GM21515 (cell line): ENCODE data around the gene TMEM33.
"Not testable (repeated sequence)": the region's sequence is repeated elsewhere in the genome, so short reads cannot be mapped to it uniquely, and the experiment has no call there.

Experiments used
- ATAC-seq: cut with Tn5 transposase; IDR thresholded peaks from one replicate; pipeline ENCODE4 v1.9.1; 2021; ENCODE audit not compliant: unreplicated experiment

TMEM33 gene, protein sequence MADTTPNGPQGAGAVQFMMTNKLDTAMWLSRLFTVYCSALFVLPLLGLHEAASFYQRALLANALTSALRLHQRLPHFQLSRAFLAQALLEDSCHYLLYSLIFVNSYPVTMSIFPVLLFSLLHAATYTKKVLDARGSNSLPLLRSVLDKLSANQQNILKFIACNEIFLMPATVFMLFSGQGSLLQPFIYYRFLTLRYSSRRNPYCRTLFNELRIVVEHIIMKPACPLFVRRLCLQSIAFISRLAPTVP

DNA sequence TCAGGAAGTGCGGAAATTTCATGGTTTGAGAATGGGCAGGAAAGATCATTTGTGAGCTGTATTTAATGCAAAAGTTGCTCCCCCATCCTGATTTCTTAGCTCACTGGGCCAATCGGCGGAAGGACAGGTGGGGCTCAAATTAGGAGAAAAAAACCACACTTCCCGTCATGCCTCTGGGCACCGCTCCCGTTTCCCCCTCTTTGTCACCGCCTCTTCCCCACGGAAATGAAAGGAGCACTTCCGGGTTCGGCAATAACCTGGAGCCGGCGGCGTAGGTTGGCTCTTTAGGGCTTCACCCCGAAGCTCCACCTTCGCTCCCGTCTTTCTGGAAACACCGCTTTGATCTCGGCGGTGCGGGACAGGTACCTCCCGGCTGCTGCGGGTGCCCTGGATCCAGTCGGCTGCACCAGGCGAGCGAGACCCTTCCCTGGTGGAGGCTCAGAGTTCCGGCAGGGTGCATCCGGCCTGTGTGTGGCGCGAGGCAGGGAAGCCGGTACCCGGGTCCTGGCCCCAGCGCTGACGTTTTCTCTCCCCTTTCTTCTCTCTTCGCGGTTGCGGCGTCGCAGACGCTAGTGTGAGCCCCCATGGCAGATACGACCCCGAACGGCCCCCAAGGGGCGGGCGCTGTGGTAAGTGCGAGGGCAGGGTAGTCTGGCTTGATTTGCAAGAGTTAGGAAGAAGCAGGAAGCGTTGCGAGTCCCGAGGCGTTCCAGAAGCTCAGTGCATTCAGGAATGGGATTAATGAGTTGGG is at the start of gene TMEM33:
Gene TMEM33 (plus strand): TSS at position 529 of the 751 bp plus-strand sequence. CDS start 56 bp downstream, at position 585.
- peak; percentile 94 for ATAC-seq

DNA sequence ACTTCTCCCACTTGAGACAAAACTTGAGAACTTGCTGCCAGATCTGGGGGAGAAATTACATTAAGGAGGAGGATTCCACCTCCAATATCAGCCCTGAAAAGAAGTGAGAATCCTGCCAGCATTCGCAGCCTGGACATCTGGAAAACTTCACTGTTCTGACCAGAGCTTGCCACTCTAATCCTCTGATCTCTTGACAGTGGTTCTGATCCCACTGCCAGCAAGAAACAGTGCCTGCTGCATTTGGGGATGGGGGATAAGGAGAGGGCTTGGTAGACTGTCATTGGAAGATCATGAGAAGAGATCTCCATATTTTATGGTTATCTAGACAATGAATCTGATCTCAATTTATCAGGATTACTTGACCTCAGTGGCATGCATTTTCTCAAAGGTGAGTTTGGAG is 49.8 kb upstream of the TMEM33 start:
- ATAC-seq, result no peak

DNA sequence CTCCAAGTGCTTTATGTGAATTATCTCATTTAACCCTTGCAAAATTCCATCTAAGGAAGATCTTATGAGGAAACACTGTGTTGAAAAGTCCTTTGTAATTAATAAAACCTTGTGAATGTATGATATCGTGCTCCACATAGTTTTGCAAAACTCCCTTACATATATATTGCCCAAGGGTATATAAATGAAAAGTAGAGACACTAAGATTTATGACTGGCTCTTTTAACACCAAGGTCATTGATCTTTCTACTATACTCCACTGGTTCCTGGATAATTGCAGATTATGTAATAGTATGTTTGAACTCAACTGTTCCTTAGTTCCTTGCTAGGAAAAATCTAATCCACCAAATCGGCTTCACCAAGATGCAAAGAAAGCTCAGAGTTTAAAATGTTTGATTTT is 48.0 kb upstream of the TMEM33 start:
- ATAC-seq, result no peak

DNA sequence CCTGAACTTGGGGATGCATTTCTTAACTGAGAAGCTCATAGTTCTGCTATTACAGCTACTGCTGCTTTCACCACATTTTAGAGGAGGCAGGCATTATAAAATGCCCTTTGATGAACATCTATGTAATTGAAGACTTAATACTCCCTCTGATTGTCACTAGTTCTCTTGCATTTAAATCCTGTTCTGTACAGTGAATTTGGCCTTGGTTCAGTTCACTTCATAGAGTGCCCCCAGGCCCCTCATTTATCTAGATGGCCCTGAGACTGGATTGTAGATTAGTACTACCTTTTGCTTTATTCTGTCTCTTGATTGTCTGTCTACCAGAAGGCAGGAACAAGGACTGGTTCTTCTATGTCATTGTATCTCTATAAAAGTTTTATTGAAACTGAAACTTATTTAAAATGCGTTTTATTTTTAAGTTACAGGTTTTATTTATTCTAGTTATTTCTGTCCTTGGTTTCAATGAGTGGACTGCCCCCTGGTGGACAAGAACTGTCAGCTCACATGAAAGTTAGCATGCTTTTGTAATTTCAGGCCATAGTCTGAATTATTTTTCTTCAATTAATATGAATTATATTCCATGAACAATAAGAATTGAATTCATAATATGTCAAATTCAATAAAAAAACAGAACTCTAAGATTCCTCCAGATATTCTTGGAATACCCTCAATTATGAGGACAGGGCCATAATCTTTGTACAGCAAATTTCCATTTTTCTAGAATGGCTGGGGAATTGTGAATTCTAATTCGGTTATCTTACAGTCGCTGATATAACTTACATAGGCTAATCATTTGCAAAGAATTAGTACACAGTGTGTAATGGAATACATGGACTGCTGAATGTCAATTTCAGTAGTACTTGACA is 47.2 kb upstream of the TMEM33 start:
- ATAC-seq, result no peak

DNA sequence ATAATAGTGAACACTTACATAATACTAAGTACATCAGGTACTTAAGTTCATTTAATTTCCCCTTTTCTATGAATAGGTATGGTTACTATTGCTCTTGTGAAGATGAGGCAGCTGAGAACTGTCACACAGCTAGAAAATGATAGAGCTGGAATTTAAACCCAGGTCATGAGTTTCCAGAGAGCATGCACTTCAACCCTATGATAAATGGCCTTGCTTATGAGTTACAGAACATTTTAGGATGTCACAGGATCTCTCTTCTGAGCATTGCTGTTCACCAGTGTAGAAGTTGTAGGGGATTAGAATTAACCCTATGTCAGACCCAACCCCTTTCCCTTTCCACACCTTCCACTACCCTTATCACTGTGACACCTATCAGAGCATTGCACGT is 46.5 kb upstream of the TMEM33 start:
- no peak for ATAC-seq

DNA sequence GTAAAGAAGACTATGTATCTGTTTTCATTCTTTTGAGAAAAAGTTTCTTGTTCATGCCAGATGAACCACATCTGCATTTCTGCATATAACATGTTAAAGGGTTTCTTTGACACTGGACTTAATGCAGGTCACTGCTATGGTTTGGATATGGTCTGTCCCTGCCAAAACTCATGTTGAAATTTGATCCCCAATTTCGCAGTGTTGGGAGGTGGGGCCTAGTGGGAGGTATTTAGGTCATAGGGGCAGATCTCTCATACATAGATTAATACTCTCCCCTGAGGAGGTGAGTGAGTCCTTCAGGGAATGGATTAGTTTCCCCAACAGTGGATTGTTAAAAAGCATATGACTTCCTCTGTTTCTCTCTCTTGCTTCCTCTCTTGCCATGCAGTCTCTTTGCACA is 45.9 kb upstream of the TMEM33 start:
- no peak for ATAC-seq

DNA sequence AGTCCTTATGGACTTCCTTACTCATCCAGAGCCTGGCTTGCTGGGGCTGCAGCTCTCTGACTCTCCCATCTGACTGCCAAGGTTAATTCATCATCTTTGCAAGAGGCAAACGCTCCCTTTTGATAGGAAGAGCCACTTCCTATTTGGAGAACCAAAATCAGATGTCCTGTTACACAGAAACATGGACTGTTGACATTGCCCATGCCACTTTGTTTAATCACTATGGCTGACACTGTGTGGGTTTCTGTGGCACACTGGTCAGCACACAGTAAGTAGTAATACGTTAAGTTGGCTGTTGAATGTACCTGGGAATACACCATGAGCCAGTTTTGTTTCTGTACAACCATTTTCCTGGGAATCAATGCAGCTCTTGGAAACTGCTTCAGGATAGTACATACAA is 45.1 kb upstream of the TMEM33 start:
- ATAC-seq, result no peak

DNA sequence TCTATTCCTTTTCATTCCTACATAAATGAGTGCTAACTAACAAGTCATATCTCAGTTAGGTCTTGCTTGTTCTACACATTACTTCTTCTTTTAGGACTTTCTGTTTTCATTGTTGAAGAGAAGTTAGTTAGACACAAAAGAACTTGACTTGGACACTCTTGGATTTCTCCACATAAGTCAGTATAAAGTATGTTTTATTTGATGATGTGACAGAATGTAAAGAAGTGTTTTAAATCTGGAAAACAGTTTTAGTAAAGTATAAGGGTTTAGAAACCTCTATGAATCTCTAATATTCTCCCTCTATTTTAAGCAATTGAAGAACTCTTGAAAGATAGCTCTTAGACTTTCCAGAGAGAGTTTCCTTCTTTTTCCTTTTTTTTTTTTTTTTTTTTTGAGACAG is 38.6 kb upstream of the TMEM33 start:
- ATAC-seq, result no peak

DNA sequence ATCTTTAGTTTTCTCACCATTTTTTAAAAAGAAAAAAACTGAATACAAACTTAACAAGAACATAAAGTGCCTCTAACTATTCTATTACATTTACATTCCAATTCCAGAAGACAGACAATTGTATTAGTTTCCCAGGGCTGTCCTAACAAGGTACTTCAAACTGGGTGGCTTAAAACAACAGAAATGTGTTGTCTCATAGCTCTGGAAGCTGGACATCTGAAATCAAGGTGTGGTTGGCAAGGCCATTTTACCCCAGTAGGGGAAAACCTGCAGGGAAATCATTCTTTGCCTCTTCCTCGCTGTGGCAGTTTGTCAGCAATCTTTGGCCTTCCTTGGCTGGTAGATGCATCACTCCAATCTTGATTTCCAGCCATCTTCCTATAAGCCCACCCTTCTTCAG is 37.5 kb upstream of the TMEM33 start:
- ATAC-seq, result no peak

DNA sequence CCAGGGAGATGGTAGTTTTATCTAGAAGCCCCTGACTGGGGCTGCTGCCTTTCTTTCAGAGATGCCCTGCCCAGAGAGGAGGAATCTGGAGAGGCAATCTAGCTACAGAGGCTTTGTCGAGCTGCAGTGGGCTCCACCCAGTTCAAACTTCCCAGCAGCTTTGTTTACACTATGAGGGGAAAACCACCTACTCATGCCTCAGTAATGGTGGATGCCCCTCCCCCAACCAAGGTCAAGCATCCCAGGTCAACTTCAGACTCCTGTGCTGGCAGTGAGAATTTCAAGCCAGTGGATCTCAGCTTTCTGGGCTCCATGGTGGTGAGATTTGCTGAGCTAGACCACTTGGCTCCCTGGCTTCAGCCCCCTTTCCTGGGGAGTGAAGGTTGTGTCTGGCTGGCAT is 26.1 kb upstream of the TMEM33 start:
- not testable (repeated sequence) for ATAC-seq

DNA sequence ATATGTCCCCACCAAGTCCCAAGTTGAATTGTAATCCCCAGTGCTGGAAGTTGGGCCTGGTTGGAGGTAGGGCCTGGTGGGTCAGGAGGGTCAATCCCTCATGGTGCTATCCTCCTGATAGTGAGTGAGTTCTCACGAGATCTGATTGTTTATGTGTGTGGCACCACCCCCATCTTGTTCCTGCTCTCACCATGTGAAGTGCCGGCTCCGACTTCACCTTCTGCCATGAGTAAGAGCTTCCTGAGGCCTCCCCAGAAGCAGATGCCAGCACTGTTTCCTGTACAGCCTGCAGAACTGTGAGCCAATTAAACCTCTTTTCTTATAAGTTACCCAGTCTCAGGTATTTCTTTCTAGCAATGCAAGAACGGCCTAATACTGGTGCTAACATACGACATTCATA is 22.7 kb upstream of the TMEM33 start:
- no peak for ATAC-seq

DNA sequence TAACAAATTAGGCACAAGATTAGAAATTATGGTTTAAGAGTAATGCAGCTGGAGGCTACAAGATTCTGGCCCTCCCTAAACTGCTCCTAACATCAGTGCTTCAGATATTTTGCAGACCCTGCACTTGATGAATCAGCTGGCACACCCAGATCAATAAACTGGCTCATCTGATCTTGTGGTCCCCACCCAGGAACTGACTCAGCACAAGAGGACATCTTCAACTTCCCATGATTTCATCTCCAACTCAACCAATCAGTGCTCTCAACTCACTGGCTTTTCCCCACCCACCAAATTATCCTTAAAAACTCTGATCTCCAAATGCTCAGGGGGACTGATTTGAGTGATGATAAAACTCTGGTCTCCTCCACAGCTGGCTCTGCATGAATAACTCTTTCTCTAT is 21.7 kb upstream of the TMEM33 start:
- ATAC-seq, result no peak

DNA sequence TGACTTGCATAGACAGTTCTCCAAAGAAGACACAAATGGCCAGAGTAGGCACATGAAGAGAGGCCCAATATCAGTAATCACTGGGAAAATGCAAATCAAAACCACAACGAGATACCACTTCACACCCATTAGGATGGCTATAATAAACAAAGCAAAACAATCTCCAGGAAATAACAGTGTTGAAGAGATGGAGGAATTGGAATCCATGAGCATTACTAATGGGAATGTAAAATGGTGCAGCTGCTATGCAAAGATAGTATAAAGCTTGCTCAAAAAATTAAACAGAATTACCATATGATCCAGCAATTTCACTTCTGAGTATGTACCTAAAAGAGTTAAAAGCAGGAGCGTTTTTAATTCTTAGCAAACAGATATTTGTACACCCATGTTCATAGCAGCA is 17.0 kb upstream of the TMEM33 start:
- ATAC-seq, result no peak

DNA sequence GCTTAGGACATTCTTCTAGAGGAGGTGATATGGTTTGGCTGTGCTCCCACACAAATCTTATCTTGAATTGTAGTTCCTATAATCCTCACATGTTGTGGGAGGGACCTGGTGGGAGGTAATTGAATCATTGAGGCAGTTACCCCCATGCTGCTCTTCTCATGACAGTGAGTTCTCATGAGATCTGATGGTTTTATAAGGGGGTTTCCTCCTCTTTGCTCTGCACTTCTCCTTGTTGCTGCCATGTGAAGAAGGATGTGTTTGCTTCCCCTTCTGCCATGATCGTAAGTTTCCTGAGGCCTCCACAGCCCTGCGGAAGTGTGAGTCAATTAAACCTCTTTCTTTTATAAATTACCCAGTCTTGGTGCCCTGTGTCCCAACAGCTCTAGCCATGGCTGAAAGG is 14.8 kb upstream of the TMEM33 start:
- not testable (repeated sequence) for ATAC-seq

DNA sequence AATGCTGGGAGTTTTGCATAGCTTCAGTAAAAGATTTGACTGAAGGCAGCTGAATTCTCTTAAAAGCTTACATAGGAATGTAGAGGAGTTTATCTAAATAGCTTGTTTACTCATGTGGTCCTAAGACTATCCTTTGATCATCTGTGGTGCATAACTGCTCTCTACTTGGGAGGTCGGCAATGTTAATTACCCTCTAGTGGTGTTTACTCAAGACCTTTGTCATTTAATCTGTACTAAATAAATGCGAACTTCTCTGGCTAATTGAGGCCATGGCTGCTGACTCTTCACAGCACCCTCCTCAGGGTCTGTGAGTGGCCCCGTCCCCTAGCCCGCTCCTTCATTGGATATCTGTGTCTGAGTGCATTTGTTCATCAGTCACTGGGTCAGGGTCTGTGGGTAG is 13.8 kb upstream of the TMEM33 start:
- no peak for ATAC-seq

DNA sequence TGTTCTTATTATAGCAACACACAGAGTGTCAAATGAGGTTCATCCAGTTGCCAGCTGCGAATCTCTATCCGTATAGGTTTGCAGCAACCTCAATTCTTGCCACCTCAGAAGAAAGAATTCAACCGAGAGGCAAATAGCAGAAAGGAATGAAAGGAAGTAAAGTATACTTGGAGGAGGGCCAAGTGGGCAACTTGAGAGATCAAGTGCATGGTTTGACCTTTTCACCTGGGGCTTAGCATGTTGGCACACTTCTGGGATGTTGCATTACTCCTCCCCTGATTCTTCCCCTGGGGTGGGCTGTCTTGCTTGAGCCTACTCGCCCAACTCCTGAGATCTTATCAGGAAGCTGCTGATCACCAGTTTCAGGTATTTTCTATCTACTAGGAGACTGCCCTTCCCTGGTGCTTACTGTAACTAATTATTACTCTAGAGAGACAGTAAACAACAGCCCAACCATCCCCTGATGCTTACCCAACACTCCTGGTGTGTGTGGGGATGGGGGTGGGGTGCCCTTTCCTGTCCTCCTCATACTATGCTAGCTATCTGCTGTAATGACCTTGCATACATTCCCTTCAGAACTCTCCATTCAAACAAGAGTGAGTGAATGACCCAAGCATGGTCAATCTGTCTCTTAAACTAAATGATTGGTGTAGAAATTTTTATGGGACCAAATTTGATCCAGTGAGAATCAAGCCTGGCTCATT is 7.3 kb upstream of the TMEM33 start:
- no peak for ATAC-seq

DNA sequence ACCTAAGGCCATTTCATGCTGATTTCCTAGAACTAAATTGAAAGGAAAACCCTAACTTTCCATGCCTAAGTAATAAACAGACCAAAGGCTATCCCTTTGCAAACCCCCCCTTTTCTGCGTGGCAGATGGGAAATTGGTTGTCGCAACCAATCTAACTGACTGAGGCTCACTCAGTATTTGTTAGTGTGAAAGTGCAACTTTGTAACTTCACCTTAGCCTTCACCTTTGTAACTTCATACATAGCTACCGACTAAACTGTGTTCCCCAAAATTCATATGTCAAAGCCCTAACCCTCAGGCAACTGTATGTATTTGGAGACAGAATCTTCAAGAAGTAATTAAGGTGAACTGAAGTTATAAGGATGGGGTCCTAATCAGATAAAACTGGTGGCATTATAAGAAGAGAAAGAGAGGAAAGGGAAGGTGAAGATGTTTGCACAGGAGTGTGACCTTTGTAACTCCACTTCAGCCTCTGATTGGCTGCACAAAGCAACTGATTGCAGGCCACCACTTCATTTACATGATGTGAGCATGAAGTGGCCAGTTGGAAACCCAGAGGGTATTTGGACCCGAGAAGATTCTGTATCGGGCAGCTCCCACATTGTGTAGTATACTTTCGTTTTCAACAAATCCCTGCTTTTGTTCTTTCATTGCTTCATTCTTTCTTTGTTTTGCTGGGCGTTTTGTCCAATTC is 4.9 kb upstream of the TMEM33 start:
- ATAC-seq, result no peak

DNA sequence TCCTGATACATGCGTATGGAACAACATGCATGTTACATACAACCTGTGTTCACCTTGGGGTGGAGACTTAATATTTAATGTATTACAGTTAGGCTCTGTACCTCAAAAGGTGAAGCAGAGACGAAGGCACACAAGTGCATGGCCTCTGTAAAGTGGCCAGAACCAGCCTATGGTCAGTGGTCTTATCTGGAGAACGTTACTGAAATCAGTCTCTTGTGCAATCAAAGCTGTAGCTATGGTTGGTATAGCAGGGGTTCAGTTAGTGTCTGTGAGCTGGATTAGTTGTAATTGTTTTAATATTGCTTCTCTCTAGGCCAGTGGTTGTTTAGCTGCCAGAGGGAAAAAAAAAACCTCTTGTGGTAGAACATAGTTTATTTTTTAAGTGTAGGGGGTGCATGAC is 2.2 kb upstream of the TMEM33 start:
- ATAC-seq, result no peak

DNA sequence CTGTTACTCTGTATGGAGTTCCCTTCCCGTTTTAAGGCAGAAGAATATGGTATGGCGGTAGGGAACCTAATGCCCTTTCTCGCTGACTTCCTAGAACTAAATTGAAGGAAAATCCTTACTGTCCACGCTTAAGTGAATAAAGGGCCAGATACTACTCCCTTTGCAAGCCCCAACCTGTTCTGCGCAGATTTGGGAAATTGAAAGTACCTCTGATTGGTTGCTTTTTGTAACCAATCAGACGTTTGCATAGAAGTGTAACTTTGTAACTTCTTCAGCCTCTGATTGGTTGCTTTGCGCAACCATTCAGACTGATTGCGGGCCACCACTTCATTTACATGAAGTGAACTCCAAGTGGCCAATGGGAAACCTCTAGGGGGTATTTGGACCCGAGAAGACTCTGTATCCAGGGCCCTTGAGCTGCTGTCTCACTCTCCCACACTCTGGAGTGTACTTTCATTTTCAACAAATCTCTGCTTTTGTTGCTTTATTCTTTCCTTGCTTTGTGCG is 1.2 kb upstream of the TMEM33 start:
- ATAC-seq, result no peak

DNA sequence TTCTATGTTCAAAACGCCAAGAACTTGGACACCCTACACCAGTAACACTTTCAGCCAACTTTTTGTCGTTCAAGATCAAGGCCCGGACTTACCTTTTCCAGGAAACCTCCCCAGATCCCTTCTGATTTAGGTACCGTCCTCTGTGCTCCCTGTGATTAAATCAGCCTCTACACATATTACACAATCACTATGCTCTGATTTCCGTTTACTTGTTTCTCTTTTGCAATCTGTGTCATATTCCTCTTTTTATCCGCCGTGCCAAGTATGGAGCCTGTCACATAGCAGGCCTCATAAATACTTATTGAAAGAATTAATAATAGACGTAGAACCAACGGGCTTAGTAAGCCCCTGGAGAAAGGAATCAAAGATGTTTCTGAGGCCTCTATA is 722 bp upstream of the TMEM33 start:
- no peak for ATAC-seq

DNA sequence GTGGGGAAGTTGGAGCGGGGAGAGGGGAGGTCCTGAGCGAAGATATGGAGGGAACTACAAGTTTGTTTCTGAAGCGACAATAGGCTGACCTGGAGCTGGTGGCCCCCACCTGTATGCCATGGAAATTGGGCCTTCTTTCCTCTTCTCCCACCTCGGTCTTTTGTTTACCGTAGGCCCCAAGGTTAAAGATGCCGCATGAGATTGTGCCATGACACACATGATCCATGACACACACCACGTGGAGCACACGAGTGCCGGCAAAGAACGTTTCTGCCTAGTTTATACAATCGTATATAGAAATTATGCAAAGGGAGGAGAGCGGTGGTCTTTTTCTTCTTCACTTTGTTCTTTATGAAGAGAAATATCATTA is 408 bp downstream of the TMEM33 start:
- ATAC-seq, result peak; percentile 14
